ENCODE results near the gene ATP8B4.

The ATP8B4 gene

GRCh38 chr15:49888323-49888693 is 230.7 kb downstream of the ATP8B4 start:
- DNase-seq = no peak

GRCh38 chr15:49887659-49888322 is 231.2 kb downstream of the ATP8B4 start:
- no peak for DNase-seq

- DNase-seq = no peak
Observed at GRCh38 chr15:49883121-49883520, 235.9 kb downstream of the ATP8B4 start.

GRCh38 chr15:49881866-49882265 is 237.2 kb downstream of the ATP8B4 start:
- no peak for DNase-seq

- DNase-seq = no peak
Observed at GRCh38 chr15:49881433-49881832, 237.6 kb downstream of the ATP8B4 start.

- DNase-seq = no peak
Observed at GRCh38 chr15:49877873-49878521, 241.0 kb downstream of the ATP8B4 start.

- no peak for DNase-seq
Observed at GRCh38 chr15:49877117-49877872, 241.7 kb downstream of the ATP8B4 start.

- no peak for DNase-seq
Observed at GRCh38 chr15:49876401-49877038, 242.5 kb downstream of the ATP8B4 start.

- DNase-seq = no peak
Observed at GRCh38 chr15:49875392-49875791, 243.6 kb downstream of the ATP8B4 start.

- DNase-seq = no peak
Observed at GRCh38 chr15:49870472-49870871, 248.6 kb downstream of the ATP8B4 start.

- DNase-seq = no peak
Observed at GRCh38 chr15:49868348-49868747, 250.7 kb downstream of the ATP8B4 start.

GRCh38 chr15:49865925-49866757 is 252.9 kb downstream of the ATP8B4 start:
- no peak for DNase-seq

- DNase-seq = no peak
Observed at GRCh38 chr15:49864251-49864650, 254.8 kb downstream of the ATP8B4 start.

- DNase-seq = no peak
Observed at GRCh38 chr15:49863431-49864224, 255.4 kb downstream of the ATP8B4 start.

- no peak for DNase-seq
Observed at GRCh38 chr15:49860101-49860500, 258.9 kb downstream of the ATP8B4 start.

- no peak for DNase-seq
Observed at GRCh38 chr15:49857496-49858475, 261.2 kb downstream of the ATP8B4 start.

- DNase-seq = no peak
Observed at GRCh38 chr15:49855917-49856637, 263.0 kb downstream of the ATP8B4 start.

- no peak for DNase-seq
Observed at GRCh38 chr15:49852756-49853155, 266.3 kb downstream of the ATP8B4 start.

GRCh38 chr15:49848807-49849206 is 270.2 kb downstream of the ATP8B4 start:
- DNase-seq = no peak

GRCh38 chr15:49848282-49848724 is 270.7 kb downstream of the ATP8B4 start:
- DNase-seq = no peak
